Osteocyte (in vitro differentiated cells): ENCODE results near the gene CELSR2. TPM values are rescaled to one million over a fixed set of nuclear protein-coding genes. Genes with fewer than 3 reads are reported as not detected.

ENCODE experiments used
- DNase-seq: peaks from one replicate; pipeline ENCODE4 v3.0.0; 2021; ENCODE audit warnings: mixed read lengths; ENCODE audit not compliant: unreplicated experiment; ENCODE audit errors: extremely low spot score
- H3K27ac Mint-ChIP-seq: one replicate; pipeline ENCODE4 v1.8.0; 2021; ENCODE audit warnings: mild to moderate bottlenecking, mixed read lengths; ENCODE audit not compliant: unreplicated experiment
- H3K27me3 Mint-ChIP-seq: one replicate; pipeline ENCODE4 v1.8.0; 2021; ENCODE audit warnings: mixed read lengths; ENCODE audit not compliant: unreplicated experiment
- H3K36me3 Mint-ChIP-seq: one replicate; pipeline ENCODE4 v1.8.0; 2021; ENCODE audit warnings: mixed read lengths; ENCODE audit not compliant: unreplicated experiment
- H3K4me1 Mint-ChIP-seq: one replicate; pipeline ENCODE4 v1.8.0; 2021; ENCODE audit warnings: mixed read lengths; ENCODE audit not compliant: unreplicated experiment
- H3K4me3 Mint-ChIP-seq: one replicate; pipeline ENCODE4 v1.8.0; 2021; ENCODE audit warnings: mild to moderate bottlenecking, moderate library complexity, mixed read lengths; ENCODE audit not compliant: unreplicated experiment
- H3K9me3 Mint-ChIP-seq: one replicate; pipeline ENCODE4 v1.8.0; 2021; ENCODE audit warnings: mixed read lengths; ENCODE audit not compliant: unreplicated experiment
- total RNA-seq: library from RNA; stranded (reverse); gene quantifications from 2 replicates; pipeline ENCODE4 v1.2.1, GENCODE V29; 2021
- TF ChIP-seq, protein P1 (sequence below): fragments of 200-600 bp; sonication (generic); IDR thresholded peaks from 2 replicates; pipeline ENCODE4 v1.5.0; 2021; ENCODE audit warnings: antibody characterized with exemption, mild to moderate bottlenecking, moderate library complexity

Gene CELSR2
- total RNA-seq, 1 donor from 2014 or later: 10.3 TPM

DNA sequence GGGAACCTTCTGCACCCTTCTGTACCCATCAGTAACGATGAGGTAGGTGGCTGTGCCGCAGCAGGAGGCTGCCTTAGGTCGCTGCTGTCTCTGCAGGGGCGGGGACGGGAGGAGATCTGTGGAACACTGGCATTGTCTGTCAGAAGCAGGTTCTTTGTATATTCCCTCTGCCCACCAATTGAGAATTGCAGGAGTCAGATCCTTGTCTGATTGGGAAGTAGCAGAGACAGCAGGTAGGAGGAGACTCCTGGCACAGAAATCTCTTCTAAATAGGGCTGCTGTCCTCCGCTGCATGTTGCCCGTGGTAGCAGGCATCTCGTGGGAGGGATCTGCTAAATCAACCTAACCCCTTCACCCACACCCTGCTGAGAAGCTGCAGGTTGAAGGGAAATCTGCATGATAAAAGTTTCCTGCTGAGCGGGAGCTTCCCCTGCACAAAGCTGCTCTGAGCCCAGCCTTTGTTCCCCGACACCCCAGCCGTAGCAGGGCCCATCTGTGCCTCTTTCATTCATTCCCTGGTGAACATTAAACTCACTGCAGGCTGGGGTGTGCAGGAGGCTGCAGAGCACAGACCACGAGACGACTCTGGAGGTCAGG, 19.7 kb upstream of the CELSR2 start:
- H3K4me3 Mint-ChIP-seq: no peak overlapping the region
- no peak for DNase-seq
- no peak overlapping the region for H3K27ac Mint-ChIP-seq
- H3K9me3 Mint-ChIP-seq: no peaks in the 10 kb centered on the region
- no peaks in the 10 kb centered on the region for H3K4me1 Mint-ChIP-seq
- peaks cover 62% of the 10 kb centered on the region for H3K36me3 Mint-ChIP-seq
- TF ChIP-seq, protein P1, sequence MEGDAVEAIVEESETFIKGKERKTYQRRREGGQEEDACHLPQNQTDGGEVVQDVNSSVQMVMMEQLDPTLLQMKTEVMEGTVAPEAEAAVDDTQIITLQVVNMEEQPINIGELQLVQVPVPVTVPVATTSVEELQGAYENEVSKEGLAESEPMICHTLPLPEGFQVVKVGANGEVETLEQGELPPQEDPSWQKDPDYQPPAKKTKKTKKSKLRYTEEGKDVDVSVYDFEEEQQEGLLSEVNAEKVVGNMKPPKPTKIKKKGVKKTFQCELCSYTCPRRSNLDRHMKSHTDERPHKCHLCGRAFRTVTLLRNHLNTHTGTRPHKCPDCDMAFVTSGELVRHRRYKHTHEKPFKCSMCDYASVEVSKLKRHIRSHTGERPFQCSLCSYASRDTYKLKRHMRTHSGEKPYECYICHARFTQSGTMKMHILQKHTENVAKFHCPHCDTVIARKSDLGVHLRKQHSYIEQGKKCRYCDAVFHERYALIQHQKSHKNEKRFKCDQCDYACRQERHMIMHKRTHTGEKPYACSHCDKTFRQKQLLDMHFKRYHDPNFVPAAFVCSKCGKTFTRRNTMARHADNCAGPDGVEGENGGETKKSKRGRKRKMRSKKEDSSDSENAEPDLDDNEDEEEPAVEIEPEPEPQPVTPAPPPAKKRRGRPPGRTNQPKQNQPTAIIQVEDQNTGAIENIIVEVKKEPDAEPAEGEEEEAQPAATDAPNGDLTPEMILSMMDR: no peak
- no peaks in the 10 kb centered on the region for H3K27me3 Mint-ChIP-seq

DNA sequence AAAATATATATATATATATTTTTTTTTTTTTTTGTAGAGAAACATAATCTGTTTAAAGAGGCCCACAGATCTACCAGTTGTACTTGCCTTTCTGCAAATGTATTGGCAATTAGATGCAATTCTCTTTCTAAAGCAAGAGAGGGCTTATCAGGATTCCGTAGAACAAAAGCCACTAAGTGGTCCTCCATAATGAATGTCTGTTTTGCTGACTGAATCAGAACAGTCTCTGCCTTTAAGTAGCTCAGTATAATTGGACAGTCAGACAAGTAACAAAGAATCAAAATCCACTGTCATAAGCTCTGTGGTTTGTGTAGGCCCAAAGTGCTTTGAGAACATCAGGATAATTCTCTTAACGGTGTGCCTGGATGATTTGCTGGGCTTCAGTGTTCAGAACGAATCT, 18.3 kb upstream of the CELSR2 start:
- no peak for DNase-seq
- H3K36me3 Mint-ChIP-seq: peaks cover 65% of the 10 kb centered on the region
- peak overlapping the region; percentile 14 for H3K27ac Mint-ChIP-seq
- no peaks in the 10 kb centered on the region for H3K4me1 Mint-ChIP-seq
- H3K4me3 Mint-ChIP-seq: no peak overlapping the region
- no peaks in the 10 kb centered on the region for H3K27me3 Mint-ChIP-seq
- TF ChIP-seq, protein P1: no peak
- no peaks in the 10 kb centered on the region for H3K9me3 Mint-ChIP-seq

DNA sequence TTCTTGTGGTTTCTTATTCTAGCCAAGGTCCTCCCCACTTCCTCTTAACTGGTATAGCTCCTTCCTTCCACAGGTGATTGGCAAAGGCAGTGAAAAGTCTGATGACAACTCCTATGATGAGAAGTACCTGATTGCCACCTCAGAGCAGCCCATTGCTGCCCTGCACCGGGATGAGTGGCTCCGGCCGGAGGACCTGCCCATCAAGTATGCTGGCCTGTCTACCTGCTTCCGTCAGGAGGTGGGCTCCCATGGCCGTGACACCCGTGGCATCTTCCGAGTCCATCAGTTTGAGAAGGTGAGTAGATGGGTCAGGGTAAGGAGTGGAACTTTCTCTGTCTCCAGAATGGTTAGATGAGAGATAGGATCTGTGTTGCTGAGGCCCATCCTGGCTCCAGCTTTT, 14.2 kb upstream of the CELSR2 start:
- Mint-ChIP-seq H3K27ac (no peak overlapping the region), H3K36me3 (peaks cover 67% of the 10 kb centered on the region), H3K9me3 (no peaks in the 10 kb centered on the region), H3K4me3 (no peak overlapping the region), H3K27me3 (no peaks in the 10 kb centered on the region), H3K4me1 (peaks cover 5% of the 10 kb centered on the region)
- DNase-seq: no peak
- TF ChIP-seq, protein P1: no peak

DNA sequence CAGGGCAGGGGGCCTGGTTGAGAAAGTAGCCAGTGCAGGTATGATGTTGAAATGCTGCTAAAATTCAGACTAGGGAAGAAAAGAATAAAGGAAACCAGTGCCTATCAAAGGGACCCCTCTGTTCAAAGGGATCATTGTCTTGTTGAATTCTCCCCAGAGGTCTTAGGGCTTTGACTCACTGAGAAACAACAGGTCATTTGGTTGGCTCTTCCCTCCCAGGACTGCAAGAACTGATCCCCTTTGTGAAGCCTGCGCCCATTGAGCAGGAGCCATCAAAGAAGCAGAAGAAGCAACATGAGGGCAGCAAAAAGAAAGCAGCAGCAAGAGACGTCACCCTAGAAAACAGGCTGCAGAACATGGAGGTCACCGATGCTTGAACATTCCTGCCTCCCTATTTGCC, 11.8 kb upstream of the CELSR2 start:
- Mint-ChIP-seq H3K9me3 (no peaks in the 10 kb centered on the region), H3K27me3 (no peaks in the 10 kb centered on the region), H3K27ac (no peak overlapping the region), H3K4me3 (no peak overlapping the region), H3K4me1 (peaks cover 19% of the 10 kb centered on the region), H3K36me3 (peaks cover 47% of the 10 kb centered on the region)
- TF ChIP-seq, protein P1: no peak
- DNase-seq: no peak

DNA sequence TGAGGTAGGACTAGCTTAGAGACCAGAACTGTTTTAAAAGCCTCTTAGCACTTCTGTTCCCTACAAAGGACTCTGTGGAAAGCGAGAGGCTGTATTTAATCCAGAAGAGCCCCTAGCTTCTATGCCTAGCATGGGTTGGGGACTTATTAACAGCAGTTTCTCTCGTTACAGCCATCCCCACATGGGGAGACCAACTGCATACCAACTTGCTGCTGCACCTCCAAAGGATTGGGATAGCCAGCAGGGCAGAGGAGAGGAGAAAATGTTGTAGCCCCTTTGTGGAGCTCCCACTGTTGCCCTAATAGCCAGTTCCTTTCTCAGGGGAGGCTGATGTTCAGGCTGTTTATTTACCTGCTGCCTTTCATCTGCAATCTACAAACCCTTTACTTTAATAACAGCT, 11.0 kb upstream of the CELSR2 start:
- H3K9me3 Mint-ChIP-seq: no peaks in the 10 kb centered on the region
- H3K36me3 Mint-ChIP-seq: peaks cover 45% of the 10 kb centered on the region
- TF ChIP-seq, protein P1: no peak
- no peak for DNase-seq
- peaks cover 22% of the 10 kb centered on the region for H3K4me1 Mint-ChIP-seq
- no peak overlapping the region for H3K4me3 Mint-ChIP-seq
- no peak overlapping the region for H3K27ac Mint-ChIP-seq
- no peaks in the 10 kb centered on the region for H3K27me3 Mint-ChIP-seq
